ENCODE data around the gene DST.

GRCh38 chr6:56537223-56537770 lies 105.4 kb downstream of the DST start:
- TF ChIP-seq CTCF (IDR thresholded peaks at IDR 0.05) (no peak), POLR2A (IDR thresholded peaks at IDR 0.05) (no peak)
